A549 (cell line): Measurements from ENCODE around the gene TCHHL1. TPM values are rescaled to one million over a fixed set of nuclear protein-coding genes. Genes with fewer than 3 reads are reported as not detected.

ENCODE experiments used
- ATAC-seq, 2 experiments: fragments of 200-7000 bp in 1 of 2; fragments of >200 bp in 1 of 2; cut with Nextera tagmentation in 1 of 2; cut with Tn5 transposase in 1 of 2; 3 replicates each; pipeline versions ENCODE4 v1.8.0 to v1.9.1; 2018 to 2020; ENCODE audit warnings: mild to moderate bottlenecking in 1 of 2, moderate library complexity in 1 of 2
- CTCF ChIA-PET: fragments of 300-600 bp; sonication (Branson Sonifier 250); formaldehyde crosslinking; extraction: SDS; loops from one replicate; lab custom pipeline; 2021; ENCODE audit warnings: antibody characterized with exemption, inconsistent platforms; lab: Yijun Ruan, JAX
- POLR2A ChIA-PET: fragments of 350-600 bp; formaldehyde crosslinking; extraction: SDS; loops from one replicate; lab custom pipeline; 2021; ENCODE audit warnings: antibody characterized with exemption, inconsistent platforms; lab: Yijun Ruan, JAX
- DNase-seq, 2 experiments: peaks; one replicate each; pipeline versions ENCODE4 v3.0.0 to v3.0.0-alpha.2; 2011 to 2016; ENCODE audit warnings: low read depth in 1 of 2, low spot score in 1 of 2
- FAIRE-seq: peaks from 2 replicates; lab custom pipeline; 2011; peaks lifted over from hg19 to GRCh38; lab: Jason Lieb, UNC
- H3K27ac ChIP-seq, 2 experiments: fragments of >200 bp; sonication (Bioruptor Twin); formaldehyde crosslinking; 3 replicates each; pipeline ENCODE4 v1.5.1; 2016 to 2017
- H3K4me1 ChIP-seq: fragments of >200 bp; sonication (Bioruptor Twin); formaldehyde crosslinking; 3 replicates; pipeline ENCODE4 v1.6.1; 2016
- H3K4me2 ChIP-seq: fragments of >200 bp; sonication (Bioruptor Twin); formaldehyde crosslinking; 3 replicates; pipeline ENCODE4 v1.6.1; 2016
- H3K4me3 ChIP-seq: fragments of >200 bp; sonication (Bioruptor Twin); formaldehyde crosslinking; 3 replicates; pipeline ENCODE4 v1.5.1; 2016
- H3K9me3 ChIP-seq: fragments of >200 bp; sonication (Bioruptor Twin); formaldehyde crosslinking; 3 replicates; pipeline ENCODE4 v1.6.1; 2016
- CEBPB ChIP-seq, 2 experiments: fragments of >200 bp in 1 of 2; sonication (Bioruptor Twin) in 1 of 2; formaldehyde crosslinking in 1 of 2; IDR thresholded peaks; 2 replicates each; pipeline ENCODE4 v1.6.1; 2012 to 2016
- CHD4 ChIP-seq: fragments of 200-600 bp; sonication (generic); IDR thresholded peaks from 2 replicates; pipeline ENCODE4 v1.6.1; 2016; ENCODE audit warnings: antibody characterized with exemption, mild to moderate bottlenecking, borderline replicate concordance
- EP300 ChIP-seq, 2 experiments: fragments of >200 bp; sonication (Bioruptor Twin); formaldehyde crosslinking; IDR thresholded peaks; 2 replicates in 1 of 2; 3 replicates in 1 of 2; pipeline ENCODE4 v1.6.1; 2016 to 2017
- ESRRA ChIP-seq: fragments of 150-350 bp; IDR thresholded peaks from 2 replicates; pipeline ENCODE4 v1.6.1; 2014; ENCODE audit warnings: mild to moderate bottlenecking, low read length, borderline replicate concordance
- GATA3 ChIP-seq: IDR thresholded peaks from 2 replicates; pipeline ENCODE4 v1.6.1; 2012; ENCODE audit warnings: borderline replicate concordance
- HOXB13 ChIP-seq: fragments of 250-450 bp; sonication (Bioruptor Pico); IDR thresholded peaks from 2 replicates; pipeline ENCODE4 v1.5.0; 2020; ENCODE audit warnings: low read depth, mild to moderate bottlenecking, moderate library complexity
- KDM5A ChIP-seq: fragments of 200-600 bp; sonication (generic); IDR thresholded peaks from 2 replicates; pipeline ENCODE4 v1.6.1; 2016; ENCODE audit warnings: antibody characterized with exemption, mild to moderate bottlenecking
- MAZ ChIP-seq: fragments of 150-350 bp; IDR thresholded peaks from 2 replicates; pipeline ENCODE4 v1.6.1; 2014; ENCODE audit warnings: antibody characterized with exemption, low read depth, low read length, borderline replicate concordance
- PHF8 ChIP-seq: fragments of 200-600 bp; sonication (generic); IDR thresholded peaks from 2 replicates; pipeline ENCODE4 v1.6.1; 2016; ENCODE audit warnings: low read depth, mild to moderate bottlenecking, antibody characterized with exemption, moderate library complexity, borderline replicate concordance
- POLR2AphosphoS2 ChIP-seq: conservative IDR thresholded peaks from 2 replicates; pipeline ENCODE4 v1.6.1; 2012; ENCODE audit warnings: low read length, improper control_type of control experiment, inconsistent platforms
- RCOR1 ChIP-seq: fragments of 150-350 bp; IDR thresholded peaks from 2 replicates; pipeline ENCODE4 v1.6.1; 2014; ENCODE audit warnings: antibody characterized with exemption, low read length, low read depth
- SMC3 ChIP-seq: fragments of >200 bp; sonication (Bioruptor Twin); formaldehyde crosslinking; IDR thresholded peaks from 3 replicates; pipeline ENCODE4 v1.6.1; 2018; ENCODE audit warnings: inconsistent platforms
- TP53 ChIP-seq: fragments of 250-450 bp; sonication (Bioruptor Pico); IDR thresholded peaks from 2 replicates; pipeline ENCODE4 v1.5.0; 2021; ENCODE audit warnings: mild to moderate bottlenecking, moderate library complexity
- ZC3H11A ChIP-seq: fragments of 450-650 bp; IDR thresholded peaks from 2 replicates; pipeline ENCODE4 v1.6.1; 2014; ENCODE audit warnings: antibody characterized with exemption, mild to moderate bottlenecking
- WGBS: methylation state at CpG from one replicate; pipeline ENCODE4 v1.1.6; 2017; ENCODE audit errors: missing lambda C conversion rate; 5-methylcytosine and 5-hydroxymethylcytosine counted together
- polyA plus RNA-seq, 4 experiments: library from polyadenylated mRNA; depleted of rRNA in 3 of 4; stranded (reverse); fragments of >200 nt; fragmentation: RNase III in 1 of 4; extraction: RNeasy Plus Mini Kit Qiagen cat#74134 plus additional on column Dnase treatment in 1 of 4; gene quantifications; 2 replicates in 3 of 4; 3 replicates in 1 of 4; pipeline ENCODE4 v1.2.3, GENCODE V29; 2011 to 2017
- TF ChIP-seq, protein P1 (sequence below): fragments of >200 bp; sonication (Bioruptor Twin); formaldehyde crosslinking; IDR thresholded peaks from 3 replicates; pipeline ENCODE4 v1.6.1; 2016
- TF ChIP-seq, protein P2 (sequence below): fragments of 250-450 bp; sonication (Bioruptor Pico); IDR thresholded peaks from 2 replicates; pipeline ENCODE4 v1.5.0; 2021; ENCODE audit warnings: mild to moderate bottlenecking, moderate library complexity, borderline replicate concordance
- TF ChIP-seq, protein P3 (sequence below): fragments of 150-350 bp; IDR thresholded peaks from 2 replicates; pipeline ENCODE4 v1.6.1; 2014; ENCODE audit warnings: low read depth, mild to moderate bottlenecking, low read length
- TF ChIP-seq, protein P4 (sequence below): fragments of 450-650 bp; IDR thresholded peaks from 2 replicates; pipeline ENCODE4 v1.6.1; 2014; ENCODE audit warnings: antibody characterized with exemption
- TF ChIP-seq, protein P5 (sequence below): fragments of 250-450 bp; sonication (Bioruptor Pico); IDR thresholded peaks from 2 replicates; pipeline ENCODE4 v1.5.0; 2020; ENCODE audit warnings: low read depth, mild to moderate bottlenecking, moderate library complexity

TCHHL1 gene
- polyA plus RNA-seq, 2 of the 4 experiments (the other 2 are of a cell fraction) = not detected

DNA sequence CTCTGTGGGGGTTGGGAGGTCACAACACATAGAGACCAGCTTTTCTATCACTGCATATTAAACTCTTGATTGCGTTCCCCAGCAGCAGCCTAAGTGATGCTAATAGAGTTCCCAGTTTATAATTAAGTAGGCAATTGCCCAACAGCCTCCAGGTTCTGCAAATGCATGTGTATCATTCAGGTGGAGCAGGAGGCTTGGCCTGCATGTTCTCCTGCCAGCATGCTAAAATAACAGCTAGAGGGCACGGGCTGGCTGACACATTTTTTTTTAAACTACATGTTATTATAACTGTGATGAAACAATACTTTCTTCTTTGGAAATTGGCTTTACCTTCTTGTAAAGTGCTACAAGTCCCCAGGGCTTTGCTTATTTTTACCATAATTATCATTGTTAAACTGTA is 16.0 kb upstream of the TCHHL1 start:
- ATAC-seq (no peak), DNase-seq (no peak), FAIRE-seq (no peak)
- H3K4me3 ChIP-seq = no peak overlapping the region
- ChIA-PET CTCF (interaction anchor here (0.9 to 3.0 kb wide), 6 partner anchors 15 to 354 kb away, joined by 3 to 17 read pairs (median 4); no protein-coding TSS in a partner anchor), POLR2A (no interaction called here)
- H3K4me1 ChIP-seq = peaks cover 17% of the 10 kb centered on the region
- TF ChIP-seq, protein P1, sequence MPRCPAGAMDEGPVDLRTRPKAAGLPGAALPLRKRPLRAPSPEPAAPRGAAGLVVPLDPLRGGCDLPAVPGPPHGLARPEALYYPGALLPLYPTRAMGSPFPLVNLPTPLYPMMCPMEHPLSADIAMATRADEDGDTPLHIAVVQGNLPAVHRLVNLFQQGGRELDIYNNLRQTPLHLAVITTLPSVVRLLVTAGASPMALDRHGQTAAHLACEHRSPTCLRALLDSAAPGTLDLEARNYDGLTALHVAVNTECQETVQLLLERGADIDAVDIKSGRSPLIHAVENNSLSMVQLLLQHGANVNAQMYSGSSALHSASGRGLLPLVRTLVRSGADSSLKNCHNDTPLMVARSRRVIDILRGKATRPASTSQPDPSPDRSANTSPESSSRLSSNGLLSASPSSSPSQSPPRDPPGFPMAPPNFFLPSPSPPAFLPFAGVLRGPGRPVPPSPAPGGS = no peak
- TF ChIP-seq RCOR1 (no peak), ESRRA (no peak), SMC3 (no peak), MAZ (no peak), POLR2AphosphoS2 (no peak), KDM5A (no peak), TP53 (CRISPR knock-in tag) (no peak), CEBPB (IDR thresholded peaks at IDR 0.05) (no peak)
- TF ChIP-seq, protein P2, sequence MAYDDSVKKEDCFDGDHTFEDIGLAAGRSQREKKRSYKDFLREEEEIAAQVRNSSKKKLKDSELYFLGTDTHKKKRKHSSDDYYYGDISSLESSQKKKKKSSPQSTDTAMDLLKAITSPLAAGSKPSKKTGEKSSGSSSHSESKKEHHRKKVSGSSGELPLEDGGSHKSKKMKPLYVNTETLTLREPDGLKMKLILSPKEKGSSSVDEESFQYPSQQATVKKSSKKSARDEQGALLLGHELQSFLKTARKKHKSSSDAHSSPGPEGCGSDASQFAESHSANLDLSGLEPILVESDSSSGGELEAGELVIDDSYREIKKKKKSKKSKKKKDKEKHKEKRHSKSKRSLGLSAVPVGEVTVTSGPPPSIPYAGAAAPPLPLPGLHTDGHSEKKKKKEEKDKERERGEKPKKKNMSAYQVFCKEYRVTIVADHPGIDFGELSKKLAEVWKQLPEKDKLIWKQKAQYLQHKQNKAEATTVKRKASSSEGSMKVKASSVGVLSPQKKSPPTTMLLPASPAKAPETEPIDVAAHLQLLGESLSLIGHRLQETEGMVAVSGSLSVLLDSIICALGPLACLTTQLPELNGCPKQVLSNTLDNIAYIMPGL = no peak
- TF ChIP-seq, protein P3, sequence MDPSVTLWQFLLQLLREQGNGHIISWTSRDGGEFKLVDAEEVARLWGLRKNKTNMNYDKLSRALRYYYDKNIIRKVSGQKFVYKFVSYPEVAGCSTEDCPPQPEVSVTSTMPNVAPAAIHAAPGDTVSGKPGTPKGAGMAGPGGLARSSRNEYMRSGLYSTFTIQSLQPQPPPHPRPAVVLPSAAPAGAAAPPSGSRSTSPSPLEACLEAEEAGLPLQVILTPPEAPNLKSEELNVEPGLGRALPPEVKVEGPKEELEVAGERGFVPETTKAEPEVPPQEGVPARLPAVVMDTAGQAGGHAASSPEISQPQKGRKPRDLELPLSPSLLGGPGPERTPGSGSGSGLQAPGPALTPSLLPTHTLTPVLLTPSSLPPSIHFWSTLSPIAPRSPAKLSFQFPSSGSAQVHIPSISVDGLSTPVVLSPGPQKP = no peak
- TF ChIP-seq, protein P4, sequence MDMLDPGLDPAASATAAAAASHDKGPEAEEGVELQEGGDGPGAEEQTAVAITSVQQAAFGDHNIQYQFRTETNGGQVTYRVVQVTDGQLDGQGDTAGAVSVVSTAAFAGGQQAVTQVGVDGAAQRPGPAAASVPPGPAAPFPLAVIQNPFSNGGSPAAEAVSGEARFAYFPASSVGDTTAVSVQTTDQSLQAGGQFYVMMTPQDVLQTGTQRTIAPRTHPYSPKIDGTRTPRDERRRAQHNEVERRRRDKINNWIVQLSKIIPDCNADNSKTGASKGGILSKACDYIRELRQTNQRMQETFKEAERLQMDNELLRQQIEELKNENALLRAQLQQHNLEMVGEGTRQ = no peak
- no peak overlapping the region for H3K4me2 ChIP-seq
- no peak overlapping the region for H3K27ac ChIP-seq
- no peaks in the 10 kb centered on the region for H3K9me3 ChIP-seq
- 35% methylated on average over 2 of the region's 2 CpGs for WGBS

DNA sequence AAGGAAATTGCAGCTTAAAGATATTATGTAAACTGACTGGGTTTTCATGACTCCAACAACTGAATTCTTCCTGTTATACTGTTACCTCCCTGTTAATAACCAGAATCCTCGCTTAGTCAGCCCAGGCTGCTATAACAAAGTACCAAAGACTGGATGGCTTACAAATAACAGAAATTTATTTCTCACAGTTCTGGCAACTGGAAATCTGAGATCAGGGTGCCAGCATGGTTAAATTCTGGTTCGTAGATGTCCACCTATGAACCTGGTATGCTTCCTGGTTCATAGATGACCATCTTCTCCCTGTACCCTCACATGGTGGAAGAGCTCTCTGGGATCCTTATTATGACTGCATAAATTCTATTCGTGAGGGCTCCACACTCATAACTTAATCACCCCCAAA is 8.1 kb upstream of the TCHHL1 start:
- peaks cover 14% of the 10 kb centered on the region; the same call in 2 of the 3 replicates for H3K9me3 ChIP-seq
- no peak overlapping the region for H3K4me2 ChIP-seq
- no peak overlapping the region for H3K27ac ChIP-seq
- ChIA-PET CTCF (interaction anchor here (0.9 kb wide), 1 partner anchor 12 kb away, joined by 3 read pairs; no protein-coding TSS in a partner anchor), POLR2A (no interaction called here)
- H3K4me3 ChIP-seq = no peak overlapping the region
- FAIRE-seq (no peak), ATAC-seq (no peak), DNase-seq (no peak)
- no peaks in the 10 kb centered on the region for H3K4me1 ChIP-seq
- TF ChIP-seq EP300 (IDR thresholded peaks at IDR 0.05) (no peak), ZC3H11A (no peak), HOXB13 (CRISPR knock-in tag) (no peak), CHD4 (no peak), GATA3 (no peak)
- whole genome bisulfite sequencing = 3% methylated on average over 3 of the region's 3 CpGs

DNA sequence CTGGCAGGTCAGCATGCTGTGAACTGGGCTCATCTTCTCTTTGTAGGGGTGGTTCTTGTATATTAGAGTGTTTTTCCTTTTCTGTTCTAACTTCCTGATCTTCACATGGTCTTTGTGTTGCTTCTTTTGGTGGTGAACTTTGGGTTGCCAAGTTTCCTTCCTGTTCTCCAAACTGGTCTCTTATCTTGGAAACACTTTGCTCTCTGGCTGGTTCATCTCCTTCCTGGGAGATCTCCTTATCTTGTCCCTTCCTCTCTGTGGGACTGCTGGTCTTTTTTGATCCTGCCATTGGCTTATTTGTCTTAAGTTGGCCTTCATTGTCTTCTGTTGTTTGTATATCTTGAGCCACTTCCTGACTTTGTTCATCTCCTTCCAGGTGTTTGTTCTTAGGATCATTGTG is 2.1 kb downstream of the TCHHL1 start:
- H3K9me3 ChIP-seq = no peaks in the 10 kb centered on the region; the same call in 2 of the 3 replicates
- no peak overlapping the region for H3K27ac ChIP-seq
- ATAC-seq (no peak), DNase-seq (no peak)
- ChIA-PET CTCF (interaction anchor here (0.7 to 1.9 kb wide), 3 partner anchors 12 to 55 kb away, joined by 3 to 7 read pairs (median 5); no protein-coding TSS in a partner anchor), POLR2A (no interaction called here)
- no peak overlapping the region for H3K4me2 ChIP-seq
- no peak overlapping the region for H3K4me3 ChIP-seq
- TF ChIP-seq ZC3H11A (no peak), EP300 (IDR thresholded peaks at IDR 0.05) (no peak), PHF8 (no peak), MAZ (no peak)
- TF ChIP-seq, protein P5, sequence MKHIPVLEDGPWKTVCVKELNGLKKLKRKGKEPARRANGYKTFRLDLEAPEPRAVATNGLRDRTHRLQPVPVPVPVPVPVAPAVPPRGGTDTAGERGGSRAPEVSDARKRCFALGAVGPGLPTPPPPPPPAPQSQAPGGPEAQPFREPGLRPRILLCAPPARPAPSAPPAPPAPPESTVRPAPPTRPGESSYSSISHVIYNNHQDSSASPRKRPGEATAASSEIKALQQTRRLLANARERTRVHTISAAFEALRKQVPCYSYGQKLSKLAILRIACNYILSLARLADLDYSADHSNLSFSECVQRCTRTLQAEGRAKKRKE (CRISPR knock-in tag) = no peak
- TF ChIP-seq, all 56 proteins: peak for 0
- H3K4me1 ChIP-seq = no peaks in the 10 kb centered on the region
- FAIRE-seq = no peak
